G401 (cell line): Measurements from ENCODE around the gene CDC7. TPM values are rescaled to one million over a fixed set of nuclear protein-coding genes. Genes with fewer than 3 reads are reported as not detected.
A peak's percentile ranks its signal among the peaks of the same experiment; 100 is the strongest.
"Not testable (repeated sequence)": the region's sequence is repeated elsewhere in the genome, so short reads cannot be mapped to it uniquely, and the experiment has no call there.

Source experiments
- DNase-seq: peaks from one replicate; pipeline ENCODE4 v3.0.0-alpha.2; 2015; ENCODE audit warnings: low spot score
- in situ Hi-C: cut with HindIII; loops from 2 replicates; pipeline ENCODE4 v1.10.0; 2016; ENCODE audit warnings: low sequenced_read_pairs, mixed read lengths
- total RNA-seq: library from RNA; depleted of rRNA; stranded (reverse); fragments of >200 nt; shearing (Covaris generic); gene quantifications from 2 replicates; pipeline ENCODE4 v1.2.3, GENCODE V29; 2014

Gene CDC7
- total RNA-seq, 1 experiment from 2014 or later = 40.8 TPM

DNA sequence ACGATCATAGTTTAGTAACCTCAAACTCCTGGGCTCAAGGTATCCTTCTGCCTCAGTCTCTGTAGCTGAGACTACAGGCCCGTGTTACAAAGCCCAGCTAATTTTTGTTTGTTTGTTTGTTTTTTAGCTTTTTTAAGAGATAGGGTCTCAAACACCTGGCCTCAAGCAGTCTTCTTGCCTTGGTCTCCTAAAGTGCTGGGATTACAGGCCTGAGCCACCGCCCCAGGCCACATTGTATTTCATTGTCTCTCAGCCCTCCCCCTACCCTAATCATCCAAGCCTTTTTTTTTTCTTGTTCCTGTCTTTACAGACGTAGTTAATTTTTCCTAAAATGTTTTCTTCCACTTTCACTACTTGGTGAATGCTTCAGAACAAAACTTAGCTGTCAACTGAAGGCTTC lies 5.4 kb downstream of the CDC7 start:
- DNase-seq = no peak
- in situ Hi-C loops = no loop called here

DNA sequence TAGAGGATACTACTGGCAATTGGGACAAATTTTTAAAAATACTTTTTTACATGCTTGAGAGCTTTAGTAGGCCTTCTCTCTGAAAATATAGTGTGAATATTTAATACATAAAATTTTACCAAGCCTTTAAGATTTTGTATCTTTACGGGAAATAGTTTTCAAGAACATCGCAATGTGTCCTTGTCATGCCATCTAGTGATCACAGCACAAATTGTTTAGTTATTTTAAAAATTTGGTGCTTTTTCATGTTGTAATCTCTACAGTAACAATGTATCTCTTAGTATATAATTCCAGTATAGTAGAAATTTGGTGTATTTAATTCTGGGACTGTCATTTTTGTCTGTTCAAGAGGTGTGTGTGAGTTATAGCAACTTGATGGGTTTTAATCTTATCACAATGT lies 6.7 kb downstream of the CDC7 start:
- no peak for DNase-seq
- in situ Hi-C loops = no loop called here

DNA sequence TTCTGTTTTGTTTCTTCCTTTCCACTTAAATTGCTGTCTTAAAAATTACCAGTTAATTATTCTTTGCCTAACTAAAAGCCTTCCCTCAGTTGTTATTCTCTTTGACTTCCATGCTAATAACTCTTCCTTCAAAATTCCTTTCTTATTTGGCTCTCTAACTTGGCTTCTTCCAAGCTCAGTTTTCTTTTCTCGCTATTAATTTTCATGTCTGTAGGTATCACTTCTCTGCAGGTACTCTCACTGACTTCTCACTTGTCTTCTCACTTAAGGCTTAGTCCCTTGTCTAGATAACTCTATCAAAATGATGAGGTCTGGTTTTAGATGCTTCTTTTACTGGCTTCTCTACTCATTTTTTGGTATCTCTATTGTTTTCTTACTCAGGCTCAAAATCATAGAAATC lies 10.1 kb downstream of the CDC7 start:
- no peak for DNase-seq
- in situ Hi-C loops = no loop called here

DNA sequence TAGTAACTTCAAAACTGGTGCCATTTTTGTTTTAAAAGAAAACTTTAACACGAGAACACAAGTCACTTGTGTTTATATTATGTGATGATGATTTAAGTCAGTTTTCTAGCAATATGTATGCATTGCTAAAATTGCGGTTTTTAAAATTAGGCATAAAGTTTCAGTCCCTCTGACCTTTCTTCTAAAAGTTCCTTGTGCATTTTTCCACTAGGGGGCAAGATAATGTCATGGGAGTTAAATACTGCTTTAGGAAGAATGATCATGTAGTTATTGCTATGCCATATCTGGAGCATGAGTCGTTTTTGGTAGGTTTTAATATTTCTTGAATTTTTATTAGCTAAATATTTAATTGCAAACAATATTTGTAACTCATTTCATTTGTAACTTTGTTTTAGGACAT lies 10.7 kb downstream of the CDC7 start:
- in situ Hi-C loops = no loop called here
- peak; percentile 42 for DNase-seq

DNA sequence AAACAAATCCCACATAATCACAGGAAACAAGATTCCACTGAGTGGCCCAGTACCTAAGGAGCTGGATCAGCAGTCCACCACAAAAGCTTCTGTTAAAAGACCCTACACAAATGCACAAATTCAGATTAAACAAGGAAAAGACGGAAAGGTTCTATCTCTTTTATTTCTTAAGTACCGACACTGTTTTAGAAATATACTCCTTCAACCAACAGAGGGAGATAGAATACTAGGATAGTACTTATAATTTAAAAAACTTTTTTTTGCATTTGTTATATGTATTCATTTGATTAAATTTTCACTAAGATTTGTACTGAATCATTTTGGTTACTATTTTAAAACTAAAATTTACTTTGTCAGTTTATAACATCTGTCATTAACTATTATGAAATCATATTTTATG lies 12.5 kb downstream of the CDC7 start:
- in situ Hi-C loops = no loop called here
- no peak for DNase-seq

DNA sequence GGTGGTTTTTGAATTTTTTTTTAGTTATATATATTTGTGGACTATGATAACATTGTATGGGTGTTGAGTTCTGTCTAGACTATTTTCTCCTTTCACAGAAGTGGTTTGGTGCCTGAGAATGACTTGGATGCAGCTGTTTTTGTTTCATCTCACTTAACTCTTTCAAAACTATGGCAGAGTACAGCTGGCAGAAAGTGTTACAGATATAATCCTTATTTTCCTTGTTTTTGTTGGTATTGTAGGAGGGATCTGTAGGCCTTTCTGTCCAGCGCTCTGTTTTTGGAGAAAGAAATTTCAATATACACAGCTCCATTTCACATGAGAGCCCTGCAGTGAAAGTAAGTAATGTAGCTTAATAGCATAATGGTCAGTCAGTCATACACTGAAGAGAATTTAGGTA lies 13.1 kb downstream of the CDC7 start:
- in situ Hi-C loops = no loop called here

DNA sequence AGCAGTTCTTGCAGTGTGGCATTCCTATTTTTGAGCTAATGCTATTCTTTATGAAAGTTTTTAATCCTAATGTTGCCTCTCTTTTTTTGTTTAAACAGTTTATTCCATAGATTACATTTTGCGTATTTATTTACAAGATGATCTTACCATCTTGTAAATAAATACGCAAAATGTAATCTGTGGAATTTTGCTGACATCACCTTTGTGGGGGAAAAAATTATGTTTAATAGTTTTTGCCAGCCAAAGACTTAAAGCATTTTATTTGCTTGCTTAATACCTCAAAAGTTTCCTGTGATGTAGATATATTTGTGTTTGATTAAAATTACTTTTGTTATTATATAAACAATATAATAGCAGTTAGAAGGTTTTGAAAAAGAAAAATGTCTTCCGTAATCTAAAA lies 15.3 kb downstream of the CDC7 start:
- in situ Hi-C loops = no loop called here
- DNase-seq = no peak

More for the DNA sequence above, 13.1 kb downstream of the CDC7 start:
- DNase-seq = no peak

DNA sequence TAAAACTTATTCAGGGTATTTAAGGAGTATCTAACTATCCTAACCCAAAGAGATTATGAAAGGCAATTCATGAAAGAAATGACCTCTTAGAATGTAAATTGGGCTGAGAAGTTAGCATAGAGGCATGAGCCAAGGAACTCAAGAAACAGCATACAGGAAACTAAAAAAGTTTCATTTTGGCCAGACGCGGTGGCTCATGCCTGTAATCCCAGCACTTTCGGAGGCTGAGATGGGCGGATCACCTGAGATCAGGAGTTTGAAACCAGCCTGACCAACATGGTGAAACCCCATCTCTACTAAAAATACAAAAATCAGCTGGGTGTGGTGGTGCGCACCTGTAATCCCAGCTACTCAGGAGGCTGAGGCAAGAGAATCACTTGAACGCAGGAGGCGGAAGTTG lies 16.0 kb downstream of the CDC7 start:
- in situ Hi-C loops, DNase-seq: not testable (repeated sequence)

DNA sequence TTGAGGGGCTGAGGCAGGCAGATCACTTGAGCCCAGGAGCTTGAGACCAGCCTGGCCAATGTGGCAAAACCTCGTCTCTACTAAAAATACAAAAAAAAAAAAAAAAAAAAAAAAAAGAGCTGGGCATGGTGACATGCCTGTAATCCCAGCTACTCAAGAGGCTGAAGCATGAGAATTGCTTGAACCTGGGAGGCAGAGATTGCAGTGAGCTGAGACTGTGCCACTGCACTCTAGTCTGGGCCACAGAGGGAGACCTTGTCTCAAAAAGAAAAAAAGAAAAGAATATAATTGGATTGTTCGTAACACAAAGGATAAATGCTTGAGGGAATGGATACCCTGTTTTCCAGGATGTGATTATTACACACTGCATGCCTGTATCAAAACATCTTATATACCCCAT lies 18.5 kb downstream of the CDC7 start:
- in situ Hi-C loops, DNase-seq: not testable (repeated sequence)

DNA sequence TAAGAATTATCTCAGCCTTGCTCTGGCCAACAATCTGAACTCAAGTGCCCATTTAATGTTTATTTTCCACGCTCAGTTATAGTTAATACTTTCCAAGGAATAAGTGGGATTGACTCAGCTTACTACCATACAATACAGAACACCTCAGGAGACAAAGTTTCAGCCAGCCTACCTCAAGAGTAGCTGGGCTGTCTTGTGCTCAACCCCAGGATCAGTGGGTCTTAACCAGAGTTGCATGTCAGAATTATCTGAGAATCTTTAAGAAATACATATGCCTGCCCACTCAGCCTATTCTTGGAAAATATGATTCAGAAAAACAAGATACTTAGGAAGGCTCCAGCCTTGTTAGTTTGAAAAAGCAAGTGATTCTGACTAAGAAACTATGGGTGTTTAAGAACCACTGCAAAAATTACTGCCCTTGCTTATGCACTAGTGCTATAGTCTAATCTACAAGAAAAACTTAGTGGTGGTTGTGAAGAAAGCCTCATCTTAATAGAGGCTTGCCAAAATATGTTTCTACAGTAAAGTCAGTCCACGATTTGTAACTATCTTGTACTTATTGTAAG lies 20.4 kb downstream of the CDC7 start:
- DNase-seq = no peak
- in situ Hi-C loops = no loop called here

DNA sequence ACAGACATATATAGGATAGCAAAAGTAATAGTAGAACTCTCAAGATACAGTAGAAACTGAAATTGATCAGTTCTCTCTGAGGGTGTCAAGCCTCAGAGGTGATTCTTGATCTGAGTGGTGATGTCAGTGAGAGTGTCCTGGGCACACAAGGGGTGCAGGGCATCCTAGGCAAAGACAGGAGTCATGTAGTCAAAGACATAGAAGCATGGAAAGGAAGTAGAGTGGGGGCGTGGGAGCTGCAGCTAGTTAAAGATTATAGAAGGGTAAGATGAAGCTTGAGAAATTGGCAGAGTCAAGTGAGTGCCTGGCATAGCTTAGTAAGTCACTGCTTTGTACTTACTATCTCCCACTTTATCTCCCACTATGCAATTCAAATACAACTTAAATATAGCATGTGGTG lies 22.8 kb downstream of the CDC7 start:
- in situ Hi-C loops = no loop called here
- no peak for DNase-seq

DNA sequence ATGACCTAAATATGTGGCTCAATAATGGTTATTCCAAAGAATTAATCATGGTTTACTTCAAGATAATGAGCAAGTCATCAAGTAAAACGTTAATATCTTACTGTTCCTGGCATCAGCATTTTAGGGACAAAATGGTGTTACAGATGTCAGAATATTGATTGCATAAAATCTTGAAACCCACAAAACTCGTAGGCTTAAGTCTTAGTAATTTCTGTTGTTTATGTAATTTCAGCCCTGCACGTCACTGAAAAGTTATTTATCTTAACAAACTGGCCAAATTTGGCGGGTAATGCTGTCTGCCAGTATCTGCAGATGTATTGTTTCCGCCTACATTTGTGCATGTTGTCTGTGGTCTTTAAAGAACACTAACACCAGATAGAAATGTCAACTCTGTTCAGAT lies 25.8 kb downstream of the CDC7 start:
- DNase-seq = no peak
- in situ Hi-C loops = loop anchor here (25.0 kb wide), 1 partner anchor 411 kb away; the partner anchor contains the start of gene BRDT

DNA sequence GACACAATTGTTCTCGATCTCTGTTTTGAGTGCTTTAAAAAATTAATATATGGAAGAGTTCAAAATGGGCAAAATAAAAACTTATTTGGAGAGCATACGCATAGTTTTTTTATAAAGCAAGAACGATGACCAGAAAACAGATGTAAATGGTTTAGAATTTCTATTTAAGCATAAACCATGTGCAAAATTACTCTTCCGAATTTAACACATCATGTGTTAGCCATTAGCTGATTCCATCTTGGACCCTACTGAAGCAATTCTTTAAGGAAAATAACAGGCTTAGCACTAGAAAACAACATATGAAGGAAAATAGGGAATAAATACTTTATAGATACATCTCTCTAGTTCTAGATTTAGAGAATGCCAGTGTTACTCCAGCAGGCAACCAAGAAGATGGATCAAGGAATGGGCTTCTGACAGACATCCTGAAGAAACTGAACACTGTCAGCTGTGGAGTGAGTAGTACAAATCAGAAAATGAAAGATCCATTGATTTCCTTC lies 26.7 kb downstream of the CDC7 start:
- in situ Hi-C loops = loop anchor here (25.0 kb wide), 1 partner anchor 410 kb away; the partner anchor contains the start of gene BRDT
- no peak for DNase-seq

DNA sequence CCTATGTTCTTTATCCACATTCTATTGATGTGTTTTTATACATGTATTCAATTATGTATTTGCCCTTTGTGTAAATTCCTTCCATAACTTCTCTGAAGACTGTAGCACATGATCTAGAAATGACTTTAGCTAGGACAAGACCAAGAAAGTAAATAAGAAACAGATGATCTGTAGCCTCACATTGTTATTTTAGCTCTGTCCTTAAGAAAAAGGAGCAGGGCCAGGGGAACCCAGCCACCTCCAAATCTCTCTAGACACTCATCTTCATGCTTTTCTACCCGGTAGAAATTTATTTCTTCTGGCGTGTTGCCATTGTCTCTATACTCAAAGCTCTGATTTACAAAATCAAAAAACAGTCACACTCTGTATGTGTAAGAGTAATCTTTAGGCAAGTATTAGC lies 27.1 kb downstream of the CDC7 start:
- in situ Hi-C loops = loop anchor here (25.0 kb wide), 1 partner anchor 410 kb away; the partner anchor contains the start of gene BRDT
- no peak for DNase-seq

DNA sequence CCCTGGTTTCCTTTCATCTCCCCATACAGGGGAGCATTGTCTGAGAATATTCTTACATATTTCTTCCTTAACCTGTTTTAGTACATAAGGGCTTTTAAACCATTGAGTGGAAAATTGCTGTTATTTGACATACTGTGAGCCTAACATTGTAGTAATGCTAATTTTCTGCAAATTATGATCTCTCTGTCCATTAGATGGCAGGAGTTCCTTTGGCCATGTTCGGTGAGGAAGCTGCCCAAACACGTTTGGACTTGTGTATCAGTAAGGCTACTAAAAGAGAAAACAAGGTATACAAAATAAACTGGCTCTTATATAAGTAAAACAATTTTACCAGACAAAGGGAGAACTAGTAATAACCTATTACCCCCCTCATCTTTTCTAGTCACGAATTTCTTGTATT lies 29.2 kb downstream of the CDC7 start:
- in situ Hi-C loops = loop anchor here (25.0 kb wide), 1 partner anchor 407 kb away; the partner anchor contains the start of gene BRDT

DNA sequence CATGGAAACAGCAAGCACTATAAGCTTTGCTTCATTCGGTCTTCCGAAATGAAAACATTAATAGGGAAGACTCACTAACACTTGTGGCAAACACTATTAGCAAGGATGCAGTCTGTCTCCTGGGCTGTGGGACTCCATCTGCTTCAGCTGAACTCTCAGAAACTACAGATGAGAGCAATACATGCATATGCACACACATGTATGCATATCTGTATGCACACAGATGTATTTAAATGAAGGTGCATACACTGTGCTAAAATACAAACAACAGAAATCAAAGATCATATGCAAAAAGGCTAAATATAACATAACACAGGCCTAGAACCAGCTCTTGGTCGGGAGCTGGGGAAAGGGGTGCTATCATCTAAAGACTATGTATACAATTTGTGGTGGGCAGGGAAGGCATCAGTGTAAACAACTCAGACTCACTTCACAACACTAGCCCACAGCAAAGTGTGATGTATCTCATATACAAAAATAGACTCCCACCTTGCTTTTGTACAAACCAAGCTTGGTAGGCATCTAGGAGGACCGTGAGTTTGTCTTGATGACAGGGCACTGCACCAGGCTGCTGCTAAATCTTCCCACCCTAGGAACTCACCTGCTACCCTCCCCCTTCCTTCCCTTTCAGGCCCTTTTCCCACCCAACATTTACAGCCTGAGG lies 32.8 kb downstream of the CDC7 start:
- DNase-seq = no peak
- in situ Hi-C loops = loop anchor here (25.0 kb wide), 1 partner anchor 404 kb away; the partner anchor contains the start of gene BRDT

More for the DNA sequence above, 29.2 kb downstream of the CDC7 start:
- DNase-seq = no peak

DNA sequence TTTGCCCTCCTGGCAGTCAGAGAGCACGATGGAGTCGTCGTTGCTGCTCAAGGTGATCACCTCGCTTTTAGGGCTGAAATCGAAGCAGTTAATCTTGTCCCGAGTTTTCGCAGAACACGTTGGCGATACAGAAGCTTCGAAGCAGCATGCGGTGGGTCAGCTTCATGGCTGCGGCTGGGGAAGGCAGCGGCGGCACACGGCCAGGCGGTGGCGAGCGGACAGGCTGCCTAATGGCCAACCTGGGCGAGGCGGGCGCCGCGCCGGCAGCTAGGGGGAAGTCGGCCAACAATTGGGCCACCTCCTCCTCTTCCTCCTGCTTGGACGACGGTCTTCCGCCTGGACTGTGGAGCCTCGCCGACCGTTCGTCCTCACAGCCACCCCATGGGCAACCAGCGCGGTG lies 34.8 kb downstream of the CDC7 start:
- DNase-seq = no peak
- in situ Hi-C loops = loop anchor here (25.0 kb wide), 1 partner anchor 402 kb away; the partner anchor contains the start of gene BRDT

DNA sequence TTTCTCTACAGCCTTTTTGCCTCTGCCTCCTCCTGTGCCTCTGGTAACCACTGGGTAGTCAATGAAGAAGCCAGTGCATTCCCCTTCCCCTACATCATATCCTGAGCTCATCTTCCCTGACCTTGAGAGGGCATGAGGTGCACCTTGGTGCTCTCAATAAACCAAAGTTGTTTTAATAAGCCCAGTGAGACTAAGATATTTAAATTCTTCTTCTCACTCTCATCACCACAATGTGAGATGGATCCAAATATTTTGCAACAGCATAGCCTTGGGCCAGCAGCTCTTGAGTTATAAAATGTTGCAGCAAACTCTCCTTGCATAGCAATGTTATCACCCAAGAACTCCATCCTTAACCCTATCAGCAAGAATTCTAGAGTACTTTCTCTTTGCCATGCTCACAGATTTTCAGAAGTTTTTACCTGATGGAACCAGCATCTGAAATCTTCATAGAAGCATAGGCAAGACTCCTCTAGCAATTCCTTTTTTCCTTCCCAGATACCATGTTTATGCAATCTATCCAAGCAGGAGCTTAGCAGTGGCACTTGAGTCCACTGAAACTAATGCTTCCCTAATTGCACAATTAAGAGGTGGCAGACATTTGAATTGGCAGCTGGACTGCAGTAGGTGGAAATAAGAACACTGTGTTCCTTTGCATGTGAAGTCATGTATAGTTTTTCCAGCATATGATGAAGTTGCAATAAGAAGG lies 36.8 kb downstream of the CDC7 start:
- in situ Hi-C loops = loop anchor here (25.0 kb wide), 1 partner anchor 400 kb away; the partner anchor contains the start of gene BRDT
- no peak for DNase-seq

DNA sequence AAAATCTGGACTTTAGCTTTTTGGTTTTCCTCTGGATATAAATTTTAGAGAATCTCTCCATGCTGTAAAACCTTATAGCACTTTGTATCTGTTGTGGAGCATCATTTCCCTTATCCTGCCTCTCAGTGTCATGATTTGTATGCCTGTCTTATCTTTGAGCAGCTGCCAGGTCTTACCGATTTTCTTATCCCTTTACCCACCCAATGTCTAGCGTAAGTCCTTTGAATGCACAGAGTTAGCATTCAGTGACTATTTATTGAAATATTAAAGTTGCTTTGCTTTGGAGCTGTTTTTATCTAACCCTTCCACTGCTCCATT lies 37.3 kb downstream of the CDC7 start:
- DNase-seq = no peak
- in situ Hi-C loops = loop anchor here (25.0 kb wide), 1 partner anchor 399 kb away; the partner anchor contains the start of gene BRDT

DNA sequence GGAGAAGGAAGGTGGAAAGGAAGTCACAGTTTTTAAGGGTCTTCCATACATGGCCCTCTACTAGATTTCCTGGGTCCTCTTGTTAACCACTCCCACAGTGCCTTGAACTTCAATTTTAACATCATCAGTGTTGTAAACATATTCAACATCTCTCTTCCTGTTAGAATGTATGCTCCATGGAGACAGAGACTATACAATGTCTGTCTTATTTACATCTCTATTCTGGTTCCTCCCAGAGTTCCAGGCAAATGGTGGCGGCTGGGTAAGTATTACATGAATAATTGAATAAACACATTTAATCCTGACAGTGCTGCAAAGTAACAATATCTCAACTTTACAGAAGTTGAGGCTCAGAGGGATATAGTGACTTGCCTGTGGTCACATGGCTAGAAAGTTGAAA lies 40.3 kb downstream of the CDC7 start:
- no peak for DNase-seq
- in situ Hi-C loops = loop anchor here (25.0 kb wide), 1 partner anchor 396 kb away; the partner anchor contains the start of gene BRDT
